ENCODE results near the gene HUS1. TPM values are rescaled to one million over a fixed set of nuclear protein-coding genes. Genes with fewer than 3 reads are reported as not detected.
"Not testable (repeated sequence)": the region's sequence is repeated elsewhere in the genome, so short reads cannot be mapped to it uniquely, and the experiment has no call there.

Gene HUS1
- total RNA-seq, 1 donor from 2014 or later: 19.7 TPM

DNA sequence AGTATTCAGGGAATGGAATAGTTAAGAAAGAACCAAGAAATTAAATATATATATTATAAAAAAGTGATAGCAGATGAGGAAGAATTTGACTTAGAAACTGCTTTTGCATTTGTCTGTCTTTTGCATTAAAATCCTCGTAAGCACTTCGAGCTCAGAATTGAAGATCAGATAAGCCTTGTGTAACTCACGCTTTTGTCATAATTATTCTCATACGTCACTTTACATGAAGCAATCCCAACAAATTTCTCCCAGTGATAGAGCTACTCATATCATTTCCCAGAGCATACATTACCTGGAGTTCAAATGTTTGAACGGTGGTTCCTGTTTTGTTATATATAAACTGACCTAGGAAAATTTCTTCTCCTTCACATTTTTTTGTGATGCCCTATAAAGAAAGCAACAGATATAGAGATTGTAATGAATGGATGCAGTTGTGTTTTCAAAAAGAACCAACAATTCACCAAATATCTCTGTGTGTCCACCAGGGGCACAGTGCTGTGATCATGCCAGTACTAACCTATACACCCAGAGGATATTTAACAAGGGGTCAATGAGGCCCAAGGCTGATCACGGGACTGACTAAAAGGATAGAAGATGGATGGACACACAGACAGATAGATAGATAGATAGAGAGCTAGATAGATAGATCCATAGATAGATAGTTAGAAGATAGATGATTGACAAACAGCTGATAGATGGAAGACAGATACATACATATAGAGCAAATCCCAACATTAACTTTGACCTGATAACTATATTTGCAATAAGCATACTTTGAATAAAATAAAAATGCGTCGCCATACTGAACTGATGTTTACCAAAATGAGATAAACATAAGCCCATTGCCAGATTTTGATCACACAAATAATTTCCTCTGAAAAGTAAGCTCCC is 9.3 kb upstream of the HUS1 start:
- no peak overlapping the region for H3K4me3 ChIP-seq (ENCODE audit: low read depth, low read length)
- H3K36me3 ChIP-seq (ENCODE audit: control insufficient read depth, insufficient read depth, low read length): no peaks in the 10 kb centered on the region
- DNase-seq (ENCODE audit: low read depth): no peak
- H3K27me3 ChIP-seq (ENCODE audit: control insufficient read depth, insufficient read depth, low read length): no peaks in the 10 kb centered on the region
- TF ChIP-seq, protein P1, sequence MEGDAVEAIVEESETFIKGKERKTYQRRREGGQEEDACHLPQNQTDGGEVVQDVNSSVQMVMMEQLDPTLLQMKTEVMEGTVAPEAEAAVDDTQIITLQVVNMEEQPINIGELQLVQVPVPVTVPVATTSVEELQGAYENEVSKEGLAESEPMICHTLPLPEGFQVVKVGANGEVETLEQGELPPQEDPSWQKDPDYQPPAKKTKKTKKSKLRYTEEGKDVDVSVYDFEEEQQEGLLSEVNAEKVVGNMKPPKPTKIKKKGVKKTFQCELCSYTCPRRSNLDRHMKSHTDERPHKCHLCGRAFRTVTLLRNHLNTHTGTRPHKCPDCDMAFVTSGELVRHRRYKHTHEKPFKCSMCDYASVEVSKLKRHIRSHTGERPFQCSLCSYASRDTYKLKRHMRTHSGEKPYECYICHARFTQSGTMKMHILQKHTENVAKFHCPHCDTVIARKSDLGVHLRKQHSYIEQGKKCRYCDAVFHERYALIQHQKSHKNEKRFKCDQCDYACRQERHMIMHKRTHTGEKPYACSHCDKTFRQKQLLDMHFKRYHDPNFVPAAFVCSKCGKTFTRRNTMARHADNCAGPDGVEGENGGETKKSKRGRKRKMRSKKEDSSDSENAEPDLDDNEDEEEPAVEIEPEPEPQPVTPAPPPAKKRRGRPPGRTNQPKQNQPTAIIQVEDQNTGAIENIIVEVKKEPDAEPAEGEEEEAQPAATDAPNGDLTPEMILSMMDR (IDR thresholded peaks at IDR 0.05; ENCODE audit: insufficient read depth, low read length, severe bottlenecking): peak; percentile 30
- FAIRE-seq: no peak

DNA sequence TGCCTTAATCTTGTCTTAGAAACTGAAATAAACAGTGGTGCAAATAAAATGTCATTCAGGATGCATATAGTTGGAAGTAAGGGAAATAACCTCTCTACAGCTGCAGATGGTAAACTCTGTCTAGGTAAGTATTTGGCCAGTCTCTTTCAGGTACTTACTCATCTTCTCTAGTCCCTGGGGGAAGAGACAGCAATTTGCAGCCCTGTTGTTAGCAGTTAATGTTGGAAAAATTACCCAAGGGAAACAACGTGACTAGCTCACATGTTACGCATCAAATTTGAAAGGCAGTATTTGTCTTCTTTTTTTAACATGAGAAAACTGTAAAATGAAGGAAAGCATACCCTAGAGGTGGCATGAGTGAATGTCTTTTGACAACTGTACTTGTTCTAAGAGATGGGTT is 3.2 kb upstream of the HUS1 start:
- TF ChIP-seq, protein P1 (IDR thresholded peaks at IDR 0.05; ENCODE audit: insufficient read depth, low read length, severe bottlenecking): no peak
- no peaks in the 10 kb centered on the region for H3K36me3 ChIP-seq (ENCODE audit: control insufficient read depth, insufficient read depth, low read length)
- no peaks in the 10 kb centered on the region for H3K27me3 ChIP-seq (ENCODE audit: control insufficient read depth, insufficient read depth, low read length)
- DNase-seq (ENCODE audit: low read depth) (no peak), FAIRE-seq (no peak)
- H3K4me3 ChIP-seq (ENCODE audit: low read depth, low read length): no peak overlapping the region

DNA sequence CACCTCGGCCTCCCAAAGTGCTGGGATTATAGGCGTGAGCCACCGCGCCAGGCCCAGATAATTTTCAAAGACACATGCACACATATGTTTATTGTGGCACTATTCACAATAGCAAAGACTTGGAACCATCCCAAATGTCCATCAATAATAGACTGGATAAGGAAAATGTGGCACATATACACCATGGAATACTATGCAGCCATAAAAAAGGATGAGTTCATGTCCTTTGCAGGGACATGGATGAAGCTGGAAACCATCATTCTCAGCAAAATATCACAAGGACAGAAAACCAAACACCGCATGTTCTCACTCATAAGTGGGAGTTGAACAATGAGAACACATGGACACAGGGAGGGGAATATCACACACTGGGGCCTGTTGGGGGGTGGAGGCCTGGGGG is 1.2 kb upstream of the HUS1 start:
- not testable (repeated sequence) for H3K27me3 ChIP-seq (ENCODE audit: control insufficient read depth, insufficient read depth, low read length); FAIRE-seq; H3K36me3 ChIP-seq (ENCODE audit: control insufficient read depth, insufficient read depth, low read length); DNase-seq (ENCODE audit: low read depth); H3K4me3 ChIP-seq (ENCODE audit: low read depth, low read length)

DNA sequence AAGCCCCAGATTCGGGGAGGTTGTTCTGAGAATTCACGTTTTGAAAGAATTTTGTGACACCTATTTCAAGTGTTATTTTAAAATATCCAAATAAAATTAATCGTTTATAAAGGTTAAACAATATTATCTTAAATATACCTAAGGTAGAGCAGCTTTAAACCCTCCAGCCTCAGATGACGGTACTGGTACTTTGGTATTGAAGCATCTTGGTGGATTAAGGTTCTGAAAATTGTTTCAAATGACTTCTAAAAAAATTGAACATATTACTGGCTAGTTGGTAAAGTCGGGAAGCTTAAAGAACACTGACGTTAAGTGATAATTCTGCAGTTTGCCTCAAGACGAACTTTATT is 392 bp upstream of the HUS1 start:
- no peak for FAIRE-seq
- no peak for DNase-seq (ENCODE audit: low read depth)
- Histone ChIP-seq H3K4me3 (ENCODE audit: low read depth, low read length) (peak overlapping the region; percentile 77), H3K36me3 (ENCODE audit: control insufficient read depth, insufficient read depth, low read length) (peaks cover 8% of the 10 kb centered on the region), H3K27me3 (ENCODE audit: control insufficient read depth, insufficient read depth, low read length) (no peaks in the 10 kb centered on the region)
- TF ChIP-seq, protein P1 (IDR thresholded peaks at IDR 0.05; ENCODE audit: insufficient read depth, low read length, severe bottlenecking): no peak

DNA sequence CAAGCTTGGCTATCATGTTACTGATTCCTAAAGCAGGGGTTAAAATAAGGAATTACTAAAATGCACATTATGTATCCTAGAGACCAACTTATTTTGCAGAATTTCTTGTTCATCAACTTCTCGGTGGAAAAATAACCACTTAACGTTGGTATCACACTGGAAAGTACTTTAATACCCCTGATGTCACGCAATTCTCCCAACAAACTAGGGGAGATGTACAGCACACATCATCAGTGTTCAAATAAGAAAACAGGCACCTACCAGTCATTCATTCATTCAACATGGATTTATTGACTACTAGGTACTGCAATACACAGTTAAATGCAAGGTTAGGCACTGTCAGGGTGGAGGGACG is 648 bp downstream of the HUS1 start:
- H3K27me3 ChIP-seq (ENCODE audit: control insufficient read depth, insufficient read depth, low read length): no peaks in the 10 kb centered on the region
- peaks cover 14% of the 10 kb centered on the region for H3K36me3 ChIP-seq (ENCODE audit: control insufficient read depth, insufficient read depth, low read length)
- TF ChIP-seq, protein P1 (IDR thresholded peaks at IDR 0.05; ENCODE audit: insufficient read depth, low read length, severe bottlenecking): no peak
- DNase-seq (ENCODE audit: low read depth) (no peak), FAIRE-seq (no peak)
- H3K4me3 ChIP-seq (ENCODE audit: low read depth, low read length): peak overlapping the region; percentile 77

DNA sequence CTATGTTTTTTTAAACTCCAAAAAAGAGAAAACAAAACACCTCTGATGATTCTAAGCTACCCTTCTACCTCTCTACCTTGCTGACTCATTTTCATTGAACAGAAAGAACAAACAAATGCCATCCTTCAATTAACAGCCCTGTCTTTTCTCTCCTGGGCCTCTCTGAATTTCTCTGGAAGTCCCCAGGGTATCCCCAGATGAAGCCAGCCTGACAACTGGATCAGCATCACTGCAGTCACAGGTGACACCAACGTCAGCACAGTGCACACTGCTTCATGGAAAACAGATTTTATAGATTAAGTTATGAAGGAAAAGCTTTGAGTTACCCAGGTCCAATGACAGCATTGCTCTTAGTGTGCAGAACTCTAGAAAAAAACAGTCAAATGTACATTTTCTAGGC is 5.7 kb downstream of the HUS1 start:
- peaks cover 18% of the 10 kb centered on the region for H3K36me3 ChIP-seq (ENCODE audit: control insufficient read depth, insufficient read depth, low read length)
- DNase-seq (ENCODE audit: low read depth) (no peak), FAIRE-seq (no peak)
- no peak overlapping the region for H3K4me3 ChIP-seq (ENCODE audit: low read depth, low read length)
- no peaks in the 10 kb centered on the region for H3K27me3 ChIP-seq (ENCODE audit: control insufficient read depth, insufficient read depth, low read length)
- TF ChIP-seq, protein P1 (IDR thresholded peaks at IDR 0.05; ENCODE audit: insufficient read depth, low read length, severe bottlenecking): no peak

Data from bronchial epithelial cell (primary cell).